Mesodermal cell (in vitro differentiated cells): ENCODE measurements around the gene RGS6.

Experiments used
- H3K27ac ChIP-seq: 2 replicates; pipeline ENCODE4 v1.7.0; 2013; ENCODE audit warnings: mild to moderate bottlenecking, low read depth, low read length, moderate library complexity; ENCODE audit not compliant: severe bottlenecking
- H3K36me3 ChIP-seq: 2 replicates; pipeline ENCODE4 v1.7.1; 2013; ENCODE audit warnings: mild to moderate bottlenecking, low read length, moderate library complexity; ENCODE audit not compliant: control insufficient read depth, insufficient read depth
- H3K4me1 ChIP-seq: one replicate; pipeline ENCODE4 v1.7.1; 2013; ENCODE audit warnings: mild to moderate bottlenecking, low read length; ENCODE audit not compliant: insufficient read depth, control insufficient read depth, poor library complexity, severe bottlenecking
- H3K4me3 ChIP-seq: 2 replicates; pipeline ENCODE4 v1.7.0; 2013; ENCODE audit warnings: low read length, control low read depth, mild to moderate bottlenecking; ENCODE audit not compliant: insufficient read depth, poor library complexity, severe bottlenecking; ENCODE audit errors: extremely low read depth
- H3K9me3 ChIP-seq: 2 replicates; pipeline ENCODE4 v1.7.1; 2013; ENCODE audit warnings: mild to moderate bottlenecking, low read length, moderate library complexity; ENCODE audit not compliant: control insufficient read depth
- WGBS, 2 experiments: methylation state at CpG; one replicate each; pipeline ENCODE4 v1.1.5; 2013; ENCODE audit warnings: missing lambda C conversion rate in 2 of 2; ENCODE audit not compliant: insufficient coverage in 2 of 2; 5-methylcytosine and 5-hydroxymethylcytosine counted together

RGS6 gene

GRCh38 chr14:72237722-72238666, 305.8 kb downstream of the RGS6 start:
- Histone ChIP-seq H3K27ac (no peak overlapping the region), H3K4me3 (no peak overlapping the region), H3K36me3 (no peaks in the 10 kb centered on the region), H3K9me3 (no peaks in the 10 kb centered on the region), H3K4me1 (no peaks in the 10 kb centered on the region)
- WGBS, 2 experiments, result 83 to 93% methylated on average over 9 of the region's 14 CpGs

- 71 to 92% methylated on average over 2 of the region's 5 CpGs for WGBS, 2 experiments
- no peaks in the 10 kb centered on the region for H3K36me3 ChIP-seq
- H3K9me3 ChIP-seq, result peaks cover 7% of the 10 kb centered on the region
Measured at GRCh38 chr14:72243309-72244293, 311.4 kb downstream of the RGS6 start.

GRCh38 chr14:72247896-72248465, 315.8 kb downstream of the RGS6 start:
- Histone ChIP-seq H3K4me3 (no peak overlapping the region), H3K27ac (no peak overlapping the region), H3K9me3 (peaks cover 7% of the 10 kb centered on the region), H3K4me1 (no peaks in the 10 kb centered on the region), H3K36me3 (no peaks in the 10 kb centered on the region)
- no CpG with 5 or more reads among the region's 1 CpG for WGBS, 2 experiments

More at GRCh38 chr14:72243309-72244293, 311.4 kb downstream of the RGS6 start:
- H3K4me3 ChIP-seq, result no peak overlapping the region
- no peaks in the 10 kb centered on the region for H3K4me1 ChIP-seq
- no peak overlapping the region for H3K27ac ChIP-seq

GRCh38 chr14:72253503-72253902, 321.3 kb downstream of the RGS6 start:
- Histone ChIP-seq H3K4me1 (peaks cover 3% of the 10 kb centered on the region), H3K9me3 (peaks cover 16% of the 10 kb centered on the region), H3K36me3 (no peaks in the 10 kb centered on the region), H3K27ac (no peak overlapping the region), H3K4me3 (no peak overlapping the region)
- WGBS, 2 experiments, result 100% methylated on average over 1 of the region's 2 CpGs; no CpG with 5 or more reads in 1 of the 2 experiments

GRCh38 chr14:72254202-72254936, 322.1 kb downstream of the RGS6 start:
- Histone ChIP-seq H3K36me3 (no peaks in the 10 kb centered on the region), H3K4me3 (no peak overlapping the region), H3K27ac (no peak overlapping the region), H3K9me3 (peaks cover 16% of the 10 kb centered on the region), H3K4me1 (peaks cover 3% of the 10 kb centered on the region)
- WGBS, 2 experiments, result 74 to 78% methylated on average over 2 of the region's 2 CpGs

- Histone ChIP-seq H3K27ac (no peak overlapping the region), H3K36me3 (no peaks in the 10 kb centered on the region), H3K4me1 (peaks cover 3% of the 10 kb centered on the region), H3K4me3 (no peak overlapping the region), H3K9me3 (peaks cover 16% of the 10 kb centered on the region)
- WGBS, 2 experiments, result 64 to 86% methylated on average over 3 of the region's 4 CpGs
Measured at GRCh38 chr14:72254937-72255472, 322.8 kb downstream of the RGS6 start.

- Histone ChIP-seq H3K36me3 (no peaks in the 10 kb centered on the region), H3K4me3 (no peak overlapping the region), H3K27ac (no peak overlapping the region), H3K9me3 (peaks cover 16% of the 10 kb centered on the region), H3K4me1 (peaks cover 3% of the 10 kb centered on the region)
- no CpG with 5 or more reads among the region's 1 CpG for WGBS, 2 experiments
Measured at GRCh38 chr14:72256055-72256454, 323.8 kb downstream of the RGS6 start.

GRCh38 chr14:72261068-72261467, 328.8 kb downstream of the RGS6 start:
- Histone ChIP-seq H3K36me3 (no peaks in the 10 kb centered on the region), H3K9me3 (peaks cover 12% of the 10 kb centered on the region), H3K4me3 (no peak overlapping the region), H3K27ac (no peak overlapping the region), H3K4me1 (no peaks in the 10 kb centered on the region)
- WGBS, 2 experiments, result 57 to 80% methylated on average over 1 to 3 of the region's 4 CpGs

- 85 to 90% methylated on average over 1 to 2 of the region's 2 CpGs for WGBS, 2 experiments
- no peak overlapping the region for H3K27ac ChIP-seq
- H3K4me1 ChIP-seq, result no peaks in the 10 kb centered on the region
- no peaks in the 10 kb centered on the region for H3K36me3 ChIP-seq
- H3K9me3 ChIP-seq, result no peaks in the 10 kb centered on the region
- no peak overlapping the region for H3K4me3 ChIP-seq
Measured at GRCh38 chr14:72262771-72263170, 330.5 kb downstream of the RGS6 start.
